NCI-H82 treated with DMSO at 0.1 percent for 48 hours (cell line): ENCODE measurements around the gene SRPRA.

Source experiments
- DNase-seq: peaks from one replicate; lab custom pipeline; 2025; ENCODE audit not compliant: unreplicated experiment; lab: John Stamatoyannopoulos, UW

Gene SRPRA

DNA sequence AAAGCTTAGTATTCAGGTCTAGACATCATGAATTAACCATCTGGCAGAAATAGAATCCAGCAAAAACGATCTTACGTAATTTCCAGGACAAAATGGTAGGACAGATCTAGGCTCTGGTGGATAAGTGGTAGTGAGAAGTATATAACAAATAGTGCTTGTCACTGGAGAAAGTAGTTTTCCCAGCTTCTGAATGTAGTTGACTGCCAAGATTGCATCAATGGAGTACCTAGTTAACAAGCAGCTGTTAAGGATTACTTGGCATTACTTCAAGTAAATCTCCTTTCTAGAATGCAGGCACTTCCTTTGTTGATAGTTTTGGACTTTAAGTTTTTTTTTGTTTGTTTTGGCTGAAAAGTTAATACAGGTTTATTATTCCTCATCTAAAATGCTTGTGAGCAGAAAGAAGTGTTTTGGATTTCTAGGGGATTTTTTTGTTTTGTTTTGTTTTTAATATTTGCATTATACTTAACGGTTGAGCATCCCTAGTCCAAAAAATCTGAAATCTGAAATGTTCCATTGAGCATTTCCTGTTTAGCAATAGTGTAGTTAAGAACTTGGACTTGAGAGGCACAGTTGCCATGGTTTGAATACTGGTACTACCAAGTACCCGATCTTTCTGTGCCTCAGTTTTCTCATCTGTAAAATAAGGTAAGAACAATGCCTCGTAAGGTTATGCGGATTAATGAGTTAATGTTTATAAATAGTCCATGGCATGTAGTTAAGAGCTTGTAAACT, 36.8 kb downstream of the SRPRA start:
- peak; percentile 33 for DNase-seq

DNA sequence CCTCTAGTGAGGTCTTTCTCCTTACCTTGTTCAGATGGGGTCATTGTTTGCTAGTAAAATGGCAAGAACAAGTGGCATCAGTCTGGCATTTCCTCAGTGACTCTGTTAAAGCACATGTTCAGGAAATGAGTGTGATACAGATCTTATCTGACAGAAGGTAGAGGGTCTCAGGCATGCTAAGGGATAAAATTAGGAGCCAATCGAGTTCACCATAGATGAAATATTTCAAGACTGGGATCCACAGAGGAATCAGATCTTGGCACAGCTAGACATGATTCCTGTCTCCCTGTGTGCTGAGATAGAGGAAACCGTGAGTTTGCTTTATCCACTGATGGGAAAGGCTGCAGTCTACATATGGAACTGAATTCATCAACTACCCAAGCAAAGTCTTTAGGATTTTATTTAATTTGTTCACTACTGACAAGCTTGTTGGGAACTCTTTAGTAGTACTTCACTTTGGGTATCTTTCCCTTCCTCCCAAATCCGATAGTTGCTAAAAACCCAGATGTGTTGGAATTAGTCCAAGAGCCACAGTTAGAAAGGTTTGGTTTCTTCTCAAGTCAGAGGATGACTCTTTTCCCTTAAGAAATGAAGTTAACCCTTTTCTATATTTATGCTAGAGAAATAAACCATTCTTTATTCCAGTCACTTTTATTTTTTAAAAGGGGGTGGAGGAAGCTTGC, 38.7 kb downstream of the SRPRA start:
- DNase-seq = no peak

- no peak for DNase-seq
Observed at GRCh38 chr11:126226334-126227084, 42.2 kb downstream of the SRPRA start.

DNA sequence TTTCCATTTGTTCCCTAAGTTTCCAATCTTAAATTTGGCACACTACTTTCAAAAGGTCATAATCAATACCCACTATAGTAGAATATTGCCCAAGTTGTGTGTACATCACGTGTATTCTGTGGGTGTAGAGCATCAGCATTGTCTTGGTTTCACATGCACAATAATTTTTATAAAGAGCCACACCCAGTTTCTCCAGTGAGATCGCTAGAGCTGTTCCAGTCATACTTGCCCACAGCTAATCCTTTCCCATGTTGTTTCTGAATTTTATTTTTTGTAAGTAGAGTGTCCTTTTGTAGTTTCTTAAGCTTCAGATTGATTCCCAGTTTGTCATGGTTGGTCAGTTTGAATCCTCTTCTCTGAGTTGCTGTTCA, 43.4 kb downstream of the SRPRA start:
- DNase-seq = no peak

- DNase-seq = no peak
Observed at GRCh38 chr11:126224647-126225294, 43.9 kb downstream of the SRPRA start.

DNA sequence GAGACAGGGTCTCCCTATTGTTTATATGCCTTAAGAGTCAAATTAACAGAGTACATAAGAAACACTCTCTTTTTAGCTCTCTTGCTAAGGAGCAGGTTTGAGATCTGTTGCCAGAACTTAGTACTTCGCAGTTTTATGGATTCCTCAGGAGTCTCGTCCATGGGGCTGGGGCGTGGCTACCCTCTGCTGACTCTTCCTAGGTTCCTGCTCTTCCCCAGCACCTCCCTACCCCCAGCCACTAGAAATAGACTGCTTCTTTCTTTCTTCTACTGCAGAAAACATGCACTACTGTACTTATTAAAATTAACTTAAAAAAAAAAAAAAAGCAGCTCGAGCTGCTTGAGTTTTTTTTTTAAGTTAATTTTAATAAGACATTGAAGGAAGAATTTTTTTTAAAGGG, 49.1 kb downstream of the SRPRA start:
- DNase-seq = no peak

GRCh38 chr11:126217491-126217890, 51.2 kb downstream of the SRPRA start:
- no peak for DNase-seq

DNA sequence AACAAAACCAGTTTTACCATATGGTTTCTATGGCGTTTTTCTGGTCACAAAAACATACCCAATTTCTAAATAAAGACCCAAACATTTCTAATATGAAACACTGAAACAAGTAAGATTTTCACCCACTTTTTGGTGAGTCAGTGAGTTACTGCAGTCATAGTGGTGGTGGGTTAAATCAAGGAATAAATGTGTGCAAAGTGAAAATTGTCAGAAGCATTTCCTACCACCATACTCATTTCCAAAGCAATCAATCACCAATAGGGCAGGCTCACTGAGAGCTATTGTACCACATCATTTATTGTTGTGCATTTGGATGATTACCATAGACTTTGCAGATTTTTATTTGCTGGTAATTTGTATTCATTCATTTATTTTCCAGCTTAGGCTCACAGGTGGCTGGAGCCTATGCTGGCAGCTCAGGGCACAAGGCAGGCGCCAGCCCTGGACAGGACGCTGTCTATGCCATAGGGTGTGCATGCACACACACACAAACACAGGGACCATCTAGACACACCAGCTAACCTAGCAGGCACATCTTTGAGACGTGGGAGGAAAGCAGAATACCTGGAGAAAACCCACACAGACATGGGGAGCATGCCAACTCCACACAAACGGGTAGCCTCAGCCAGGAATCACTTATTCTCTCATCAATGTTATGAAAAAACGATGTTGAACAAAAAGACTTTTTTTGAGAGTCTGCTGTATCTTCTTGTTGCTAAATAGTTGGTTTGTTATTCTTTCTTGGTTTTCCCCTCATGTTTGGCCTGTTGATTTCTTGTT, 52.0 kb downstream of the SRPRA start:
- DNase-seq = no peak

DNA sequence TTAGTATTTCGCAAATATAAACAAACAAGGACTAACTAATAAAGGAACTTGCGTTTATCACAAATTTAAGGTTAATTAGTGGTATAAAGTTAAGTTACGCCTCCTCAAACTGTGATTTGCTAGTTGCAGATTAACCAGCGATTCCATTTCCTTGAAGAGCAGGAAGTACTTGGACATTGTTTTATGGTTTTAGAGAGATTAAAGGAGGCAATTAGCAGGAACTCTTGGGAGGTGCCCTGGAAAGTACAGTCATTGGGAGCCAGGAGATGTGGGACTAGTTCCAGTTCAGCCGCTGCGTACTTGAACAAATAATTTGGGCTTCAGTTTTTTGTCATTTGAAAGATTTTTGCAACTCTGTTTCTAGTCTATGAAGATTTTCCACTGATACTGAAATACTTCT, 53.9 kb downstream of the SRPRA start:
- no peak for DNase-seq

DNA sequence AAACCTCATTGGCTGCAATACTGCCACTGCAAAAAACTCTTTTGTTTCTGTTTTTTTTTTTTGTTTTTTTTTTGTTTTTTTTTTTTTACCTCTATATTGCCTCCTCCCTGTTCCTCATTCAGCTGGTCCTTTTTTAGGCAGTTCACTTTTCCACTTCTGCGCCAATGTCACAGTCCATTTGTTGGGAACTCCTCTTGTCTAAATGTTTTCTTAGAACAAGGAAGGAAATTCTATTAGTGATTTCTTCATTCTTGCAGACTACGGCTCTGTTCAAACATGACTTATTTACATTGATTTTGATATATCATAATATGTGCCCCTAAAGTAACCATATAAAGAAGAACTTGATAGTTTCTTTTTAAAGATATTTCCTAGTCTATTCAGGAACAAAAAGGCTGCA, 54.3 kb downstream of the SRPRA start:
- no peak for DNase-seq
